ENCODE measurements around the gene CHIA.

- TF ChIP-seq YY1 (IDR thresholded peaks at IDR 0.05; ENCODE audit: insufficient read depth, insufficient read length) = no peak
- no peak for TF ChIP-seq ZNF274 (IDR thresholded peaks at IDR 0.05; ENCODE audit: low read depth, low read length)
Measured at GRCh38 chr1:111281411-111281810, 9.2 kb upstream of the CHIA start.
